Measurements from ENCODE around the gene ORC2.

Gene ORC2

DNA sequence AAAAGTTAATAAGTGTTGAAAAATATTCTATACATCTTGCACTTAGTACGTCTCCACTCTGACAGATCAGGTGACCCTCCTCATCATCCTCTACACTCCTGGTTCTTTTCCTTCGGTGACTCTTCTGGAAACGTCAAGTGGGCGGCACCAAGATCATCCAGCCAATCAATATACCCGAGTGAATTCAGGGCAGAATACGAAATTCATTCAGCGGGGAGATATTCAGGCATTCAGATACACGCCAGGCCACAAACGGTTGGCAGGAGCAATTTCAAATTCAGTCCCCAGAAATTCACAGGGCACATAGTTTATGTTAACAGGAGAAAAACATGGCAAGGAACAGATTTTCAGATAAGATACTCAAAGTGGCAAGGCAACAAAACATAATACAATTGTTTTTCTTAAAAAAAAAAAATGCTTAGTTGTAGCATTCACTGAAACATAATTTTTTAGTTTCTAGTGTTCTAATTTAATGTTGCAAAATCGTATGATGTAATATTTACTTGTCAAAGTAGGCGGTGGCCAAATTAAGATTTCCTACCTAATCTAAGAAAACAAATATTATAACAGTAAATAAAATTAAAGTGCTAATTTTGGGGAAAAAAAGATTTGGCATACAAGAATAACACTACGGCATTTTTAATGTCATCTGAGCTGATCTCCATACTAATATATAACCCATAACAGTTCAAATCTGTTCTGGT is 103.2 kb downstream of the ORC2 start:
- DNase-seq (ENCODE audit: low spot score): peak; percentile 63
